CD14-positive monocyte (primary cell): ENCODE data around the gene SPAG9. TPM values are rescaled to one million over a fixed set of nuclear protein-coding genes. Genes with fewer than 3 reads are reported as not detected.

Experiments
- DNase-seq, 3 donors: peaks; one replicate each; pipeline ENCODE4 v3.0.0-alpha.2; 2011 to 2022
- H2AFZ ChIP-seq: 2 replicates; pipeline ENCODE4 v1.6.0; 2012; ENCODE audit warnings: mild to moderate bottlenecking, low read depth, low read length, inconsistent platforms; ENCODE audit not compliant: insufficient read depth, poor library complexity, severe bottlenecking
- H3K27ac ChIP-seq, 2 donors: 1 replicate in 1 of 2; 2 replicates in 1 of 2; pipeline ENCODE4 v1.5.1; 2012 to 2013; ENCODE audit warnings: low read length in 2 of 2, control low read depth in 1 of 2, inconsistent platforms in 1 of 2, low read depth in 1 of 2, mild to moderate bottlenecking in 1 of 2
- H3K27me3 ChIP-seq, 2 donors: one replicate each; pipeline versions ENCODE4 v1.6.0 to v1.6.1; 2011 to 2013; ENCODE audit warnings: low read length in 2 of 2; ENCODE audit not compliant: control insufficient read depth in 2 of 2, insufficient read depth in 2 of 2
- H3K36me3 ChIP-seq, 2 donors: replicated peaks in 1 of 2; 1 replicate in 1 of 2; 2 replicates in 1 of 2; pipeline versions ENCODE4 v1.5.1 to v1.6.1; 2012 to 2013; ENCODE audit warnings: low read length in 2 of 2, control low read depth in 1 of 2, inconsistent platforms in 1 of 2, mild to moderate bottlenecking in 1 of 2; ENCODE audit not compliant: insufficient read depth in 2 of 2, control insufficient read depth in 1 of 2
- H3K4me1 ChIP-seq, 2 donors: 1 replicate in 1 of 2; 2 replicates in 1 of 2; pipeline versions ENCODE4 v1.5.1 to v1.6.1; 2012 to 2013; ENCODE audit warnings: low read length in 2 of 2, control low read depth in 1 of 2, inconsistent platforms in 1 of 2, mild to moderate bottlenecking in 1 of 2, moderate library complexity in 1 of 2; ENCODE audit not compliant: insufficient read depth in 2 of 2, control insufficient read depth in 1 of 2
- H3K4me2 ChIP-seq: replicated peaks from 2 replicates; pipeline ENCODE3; 2012; ENCODE audit warnings: low read length, moderate library complexity, mild to moderate bottlenecking; ENCODE audit not compliant: poor library complexity, severe bottlenecking; ENCODE audit errors: extremely low read depth
- H3K4me3 ChIP-seq, 3 experiments: fragments of 200-600 bp in 1 of 3; sonication (generic) in 1 of 3; replicated peaks in 1 of 3; 1 replicate in 2 of 3; 2 replicates in 1 of 3; pipeline ENCODE4 v1.5.1; 2011 to 2013; ENCODE audit warnings: low read length in 3 of 3, mild to moderate bottlenecking in 3 of 3, control low read depth in 2 of 3, low read depth in 2 of 3, inconsistent platforms in 1 of 3, moderate library complexity in 1 of 3
- H3K79me2 ChIP-seq: 2 replicates; pipeline ENCODE4 v1.6.0; 2012; ENCODE audit warnings: mild to moderate bottlenecking, control low read depth, inconsistent platforms, low read length, moderate library complexity; ENCODE audit not compliant: insufficient read depth
- H3K9ac ChIP-seq: 2 replicates; pipeline ENCODE4 v1.6.0; 2017; ENCODE audit warnings: low read length, mild to moderate bottlenecking; ENCODE audit not compliant: insufficient read depth, poor library complexity, severe bottlenecking
- H3K9me3 ChIP-seq, 2 donors: replicated peaks in 1 of 2; 1 replicate in 1 of 2; 2 replicates in 1 of 2; pipeline versions ENCODE4 v1.5.1 to v1.6.1; 2012 to 2013; ENCODE audit warnings: low read length in 2 of 2, control low read depth in 1 of 2; ENCODE audit not compliant: control insufficient read depth in 1 of 2, insufficient read depth in 1 of 2
- H4K20me1 ChIP-seq: 2 replicates; pipeline ENCODE4 v1.6.0; 2012; ENCODE audit warnings: mild to moderate bottlenecking, low read length, control low read depth, moderate library complexity; ENCODE audit not compliant: insufficient read depth
- H3K27ac Mint-ChIP-seq, 7 donors: one replicate each; pipeline ENCODE4 v1.8.0; 2020; ENCODE audit warnings: mild to moderate bottlenecking in 7 of 7, mixed read lengths in 7 of 7, moderate library complexity in 6 of 7, inconsistent platforms in 2 of 7
- H3K27me3 Mint-ChIP-seq, 3 donors: one replicate each; pipeline ENCODE4 v1.8.0; 2021 to 2022; ENCODE audit warnings: low read depth in 3 of 3, mild to moderate bottlenecking in 3 of 3, mixed read lengths in 3 of 3, moderate library complexity in 3 of 3, inconsistent platforms in 1 of 3
- H3K36me3 Mint-ChIP-seq, 2 donors: one replicate each; pipeline ENCODE4 v1.8.0; 2020; ENCODE audit warnings: mixed read lengths in 2 of 2, inconsistent platforms in 1 of 2, mild to moderate bottlenecking in 1 of 2
- H3K4me1 Mint-ChIP-seq: one replicate; pipeline ENCODE4 v1.8.0; 2020; ENCODE audit warnings: mild to moderate bottlenecking, mixed read lengths
- H3K4me3 Mint-ChIP-seq, 2 donors: one replicate each; pipeline ENCODE4 v1.8.0; 2020; ENCODE audit warnings: mild to moderate bottlenecking in 2 of 2, mixed read lengths in 2 of 2, moderate library complexity in 1 of 2
- H3K9me3 Mint-ChIP-seq, 7 donors: one replicate each; pipeline ENCODE4 v1.8.0; 2020 to 2022; ENCODE audit warnings: mixed read lengths in 7 of 7, mild to moderate bottlenecking in 6 of 7, moderate library complexity in 6 of 7, inconsistent platforms in 2 of 7
- WGBS: methylation state at CpG from one replicate; pipeline ENCODE4 v1.1.5; 2013; ENCODE audit warnings: missing lambda C conversion rate; ENCODE audit not compliant: insufficient coverage; 5-methylcytosine and 5-hydroxymethylcytosine counted together
- intact Hi-C, 2 donors: fragments of 100-400 bp; cut with micrococcal nuclease; formaldehyde crosslinking; loops; one replicate each; pipeline versions ENCODE4 v1.15.0 to v1.15.1; 2023
- polyA plus RNA-seq, 3 donors: library from polyadenylated mRNA; depleted of rRNA in 1 of 3; unstranded in 2 of 3; stranded (reverse) in 1 of 3; fragments of 300-500 nt in 2 of 3; fragments of >200 nt in 1 of 3; fragmentation: Illumina TruSeq in 2 of 3; gene quantifications; 1 replicate in 2 of 3; 2 replicates in 1 of 3; pipeline ENCODE4 v1.2.3, GENCODE V29; 2012 to 2021
- TF ChIP-seq, protein P1 (sequence below): fragments of 200-600 bp; IDR thresholded peaks from one replicate; pipeline ENCODE4 v1.8.0; 2022; ENCODE audit warnings: antibody characterized with exemption, mild to moderate bottlenecking

Gene SPAG9
- polyA plus RNA-seq, 3 donors = 4.9 to 33.1 (median 8.5) TPM

GRCh38 chr17:51035431-51035830, 85.2 kb downstream of the SPAG9 start:
- Histone ChIP-seq H2AFZ (no peak overlapping the region), H3K4me3 (no peak overlapping the region), H3K27me3 (no peaks in the 10 kb centered on the region), H3K4me2 (no peak overlapping the region), H3K79me2 (no peaks in the 10 kb centered on the region), H4K20me1 (no peaks in the 10 kb centered on the region), H3K36me3 (peaks cover 5 to 62% of the 10 kb centered on the region in 2 donors), H3K4me1 (peaks cover 0 to under 1% of the 10 kb centered on the region in 2 donors), H3K9me3 (no peaks in the 10 kb centered on the region), H3K9ac (no peak overlapping the region), H3K27ac (peak overlapping the region in 1 of 2 donors; percentile 37)
- Mint-ChIP-seq H3K36me3 (peaks cover 46 to 59% of the 10 kb centered on the region in 2 donors), H3K4me3 (no peak overlapping the region), H3K27me3 (peaks cover 0 to 3% (median 0%) of the 10 kb centered on the region in 3 donors), H3K4me1 (peaks cover 17% of the 10 kb centered on the region), H3K27ac (no peak overlapping the region), H3K9me3 (peaks cover 0 to 1% (median 0%) of the 10 kb centered on the region in 7 donors)
- intact Hi-C loops = no loop called here
- DNase-seq = no peak
- TF ChIP-seq, protein P1, sequence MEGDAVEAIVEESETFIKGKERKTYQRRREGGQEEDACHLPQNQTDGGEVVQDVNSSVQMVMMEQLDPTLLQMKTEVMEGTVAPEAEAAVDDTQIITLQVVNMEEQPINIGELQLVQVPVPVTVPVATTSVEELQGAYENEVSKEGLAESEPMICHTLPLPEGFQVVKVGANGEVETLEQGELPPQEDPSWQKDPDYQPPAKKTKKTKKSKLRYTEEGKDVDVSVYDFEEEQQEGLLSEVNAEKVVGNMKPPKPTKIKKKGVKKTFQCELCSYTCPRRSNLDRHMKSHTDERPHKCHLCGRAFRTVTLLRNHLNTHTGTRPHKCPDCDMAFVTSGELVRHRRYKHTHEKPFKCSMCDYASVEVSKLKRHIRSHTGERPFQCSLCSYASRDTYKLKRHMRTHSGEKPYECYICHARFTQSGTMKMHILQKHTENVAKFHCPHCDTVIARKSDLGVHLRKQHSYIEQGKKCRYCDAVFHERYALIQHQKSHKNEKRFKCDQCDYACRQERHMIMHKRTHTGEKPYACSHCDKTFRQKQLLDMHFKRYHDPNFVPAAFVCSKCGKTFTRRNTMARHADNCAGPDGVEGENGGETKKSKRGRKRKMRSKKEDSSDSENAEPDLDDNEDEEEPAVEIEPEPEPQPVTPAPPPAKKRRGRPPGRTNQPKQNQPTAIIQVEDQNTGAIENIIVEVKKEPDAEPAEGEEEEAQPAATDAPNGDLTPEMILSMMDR = no peak

- no peak overlapping the region for H2AFZ ChIP-seq
- H3K9ac ChIP-seq = no peak overlapping the region
- DNase-seq = no peak
- H3K4me1 ChIP-seq = peaks cover 3 to 7% of the 10 kb centered on the region in 2 donors
- intact Hi-C loops = loop anchor here in 1 of 2 donors (5.0 kb wide), 1 partner anchor 33 kb away; no protein-coding TSS in a partner anchor
- no peak overlapping the region for H3K4me3 ChIP-seq
- Mint-ChIP-seq H3K4me1 (peaks cover 22% of the 10 kb centered on the region), H3K36me3 (peaks cover 42 to 55% of the 10 kb centered on the region in 2 donors), H3K9me3 (peaks cover 0 to 1% (median 0%) of the 10 kb centered on the region in 7 donors), H3K27ac (peak overlapping the region in 1 of 7 donors; percentile 37), H3K4me3 (no peak overlapping the region), H3K27me3 (peaks cover 0 to 3% (median 0%) of the 10 kb centered on the region in 3 donors)
- no peak overlapping the region for H3K4me2 ChIP-seq
- TF ChIP-seq, protein P1 = no peak
- H3K9me3 ChIP-seq = no peaks in the 10 kb centered on the region
- peaks cover 4 to 55% of the 10 kb centered on the region in 2 donors for H3K36me3 ChIP-seq
- no peaks in the 10 kb centered on the region for H3K27me3 ChIP-seq
- H4K20me1 ChIP-seq = no peaks in the 10 kb centered on the region
- WGBS = 100% methylated on average over 2 of the region's 2 CpGs
- H3K79me2 ChIP-seq = no peaks in the 10 kb centered on the region
- H3K27ac ChIP-seq = no peak overlapping the region
Measured at GRCh38 chr17:51034800-51035199, 85.9 kb downstream of the SPAG9 start.
